Measurements from ENCODE around the gene PIK3IP1.
"Not testable (repeated sequence)": the region's sequence is repeated elsewhere in the genome, so short reads cannot be mapped to it uniquely, and the experiment has no call there.

The PIK3IP1 gene

DNA sequence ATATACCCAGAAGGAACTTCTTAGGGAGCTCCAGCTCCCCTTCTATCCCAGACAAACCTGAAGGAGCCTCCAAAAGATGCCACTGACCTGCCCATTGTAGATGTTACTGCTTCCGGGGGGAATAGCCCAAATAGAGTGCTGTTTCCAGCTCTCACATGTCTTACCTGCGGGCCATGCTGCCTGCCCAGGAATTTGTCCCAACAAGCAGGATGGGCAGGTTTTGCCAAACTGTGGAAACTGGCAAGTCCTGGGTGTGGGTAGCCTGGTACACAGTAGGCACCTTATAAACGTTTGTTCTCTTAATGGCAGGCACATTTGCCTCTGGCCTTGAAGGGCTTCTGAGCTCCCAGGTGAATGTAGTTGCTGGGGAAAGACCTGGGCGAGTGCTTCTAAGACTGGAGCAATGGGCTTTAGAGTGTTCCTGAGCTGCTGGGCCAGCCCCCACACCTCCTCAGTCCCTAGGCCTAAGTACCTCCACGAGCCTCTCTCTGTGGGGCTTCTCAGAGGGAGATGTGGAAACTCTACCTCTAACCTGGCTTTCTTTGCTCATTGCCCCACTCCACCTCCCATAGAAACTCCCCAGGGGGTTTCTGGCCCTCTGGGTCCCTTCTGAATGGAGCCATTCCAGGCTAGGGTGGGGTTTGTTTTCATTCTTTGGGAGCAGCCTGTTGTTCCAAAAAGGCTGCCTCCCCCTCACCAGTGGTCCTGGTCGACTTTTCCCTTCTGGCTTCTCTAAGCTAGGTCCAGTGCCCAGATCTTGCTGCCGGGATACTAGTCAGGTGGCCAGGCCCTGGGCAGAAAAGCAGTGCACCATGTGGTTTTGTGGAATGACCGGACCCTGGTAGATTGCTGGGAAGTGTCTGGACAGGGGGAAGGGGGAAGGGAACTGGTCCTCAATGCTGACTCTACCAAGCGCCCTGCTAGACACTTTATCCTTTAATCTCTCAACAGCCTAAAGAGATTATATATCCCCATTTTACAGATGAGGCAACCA, 43.0 kb downstream of the PIK3IP1 start:
- no peak for DNase-seq

DNA sequence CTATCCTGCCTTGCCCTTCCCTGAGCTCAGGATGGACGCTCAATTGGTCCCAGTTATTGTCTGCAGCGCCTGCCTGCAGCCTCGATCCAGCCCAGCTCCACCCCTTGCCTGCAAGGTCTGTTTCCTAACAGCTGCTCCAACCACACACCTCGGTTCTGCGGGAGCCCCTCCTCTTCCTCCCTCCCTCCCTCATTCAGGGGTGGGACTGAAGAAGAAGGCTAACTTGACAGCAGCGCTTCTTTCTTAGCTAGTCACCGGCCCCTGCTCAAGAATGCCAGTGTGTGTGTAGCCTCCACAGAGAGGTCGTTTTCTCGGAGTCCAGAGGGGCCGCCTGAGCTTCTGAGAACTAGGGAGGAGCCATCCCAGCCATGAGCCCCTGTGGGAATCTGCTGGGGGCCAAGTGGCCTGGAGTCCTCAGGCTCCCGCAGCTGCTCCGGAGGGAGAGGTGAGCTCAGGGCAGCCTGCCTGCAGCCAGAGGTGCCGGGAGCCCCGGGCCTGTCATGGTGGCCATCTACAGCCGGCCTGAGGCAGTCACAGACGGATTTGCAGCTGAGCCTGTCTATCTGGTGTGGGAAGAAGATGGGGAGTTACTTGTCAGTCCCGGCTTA, 44.0 kb downstream of the PIK3IP1 start:
- peak; percentile 55 for DNase-seq

DNA sequence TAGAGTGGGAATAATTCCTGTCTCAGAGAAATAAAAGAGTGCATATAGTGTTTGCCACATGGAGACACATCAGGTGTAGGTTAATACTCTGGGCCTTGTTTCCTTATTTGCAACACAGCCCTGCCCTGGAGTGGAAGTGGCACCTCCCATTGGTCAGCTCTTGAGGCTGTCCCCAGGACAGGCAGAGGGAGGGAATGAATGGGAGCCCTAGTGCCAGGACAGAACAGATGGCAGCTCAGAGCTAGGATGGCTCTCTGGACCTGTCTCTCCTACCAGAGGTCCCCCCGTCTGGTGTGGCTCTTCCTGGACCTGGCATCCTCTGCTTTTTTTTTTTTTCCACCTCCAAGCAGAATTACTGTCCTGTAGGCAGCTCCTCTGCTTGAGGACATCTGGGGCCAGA, 44.6 kb downstream of the PIK3IP1 start:
- no peak for DNase-seq

DNA sequence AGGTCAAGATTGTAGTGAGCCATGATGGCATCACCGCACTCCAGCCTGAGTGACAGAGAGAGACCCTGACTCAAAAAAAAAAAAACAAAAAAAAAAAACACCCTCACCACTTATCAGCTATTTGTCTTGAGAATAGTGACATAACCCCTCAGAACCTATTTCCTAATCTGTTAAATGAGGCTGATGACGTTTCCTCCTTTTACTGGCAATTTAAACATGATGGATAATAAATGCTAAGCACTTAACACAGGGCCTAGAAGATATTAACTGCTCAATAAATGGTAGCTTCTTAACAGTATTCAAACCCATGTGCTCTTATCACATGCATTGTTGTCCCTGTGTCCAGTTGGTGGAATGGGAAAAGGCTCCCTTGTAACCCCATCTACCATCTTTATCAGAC, 45.6 kb downstream of the PIK3IP1 start:
- no peak for DNase-seq

DNA sequence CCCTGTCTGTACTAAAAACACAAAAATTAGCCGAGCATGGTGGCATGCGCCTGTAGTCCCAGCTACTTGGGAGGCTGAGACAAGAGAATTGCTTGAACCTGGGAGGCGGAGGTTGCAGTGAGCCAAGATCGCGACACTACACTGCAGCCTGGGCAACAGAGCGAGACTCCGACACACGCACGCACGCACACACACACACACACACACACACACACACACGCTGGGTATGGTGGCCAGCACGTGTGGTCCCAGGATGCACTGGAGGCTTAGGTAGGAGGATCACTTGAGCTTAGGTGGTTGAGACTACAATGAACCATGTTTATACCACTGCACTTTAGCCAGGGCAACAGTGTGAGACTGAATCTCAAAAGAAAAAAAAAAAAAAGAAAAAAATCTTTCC, 46.3 kb downstream of the PIK3IP1 start:
- not testable (repeated sequence) for DNase-seq

DNA sequence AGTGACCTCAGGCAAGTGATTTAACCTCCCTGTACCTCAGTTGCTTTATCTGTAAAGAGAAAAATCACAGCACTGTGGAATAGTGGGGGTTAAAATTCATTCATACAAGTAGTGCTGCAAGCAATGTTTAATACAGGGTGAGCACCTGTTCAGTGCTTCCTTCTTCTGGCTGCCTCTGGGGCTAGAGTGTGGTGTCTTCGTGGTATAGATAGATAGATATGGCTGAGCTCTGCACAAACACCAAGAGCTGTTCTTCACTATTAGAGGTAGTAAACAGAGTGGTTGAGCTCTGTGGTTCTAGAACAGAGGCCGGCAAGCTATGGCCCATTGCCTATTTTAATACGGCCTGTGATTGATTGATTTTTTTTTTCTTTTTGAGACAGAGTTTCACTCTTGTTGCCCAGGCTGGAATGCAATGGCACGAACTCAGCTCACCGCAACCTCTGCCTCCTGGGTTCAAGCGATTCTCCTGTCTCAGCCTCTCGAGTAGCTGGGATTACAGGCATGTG, 47.3 kb downstream of the PIK3IP1 start:
- no peak for DNase-seq

DNA sequence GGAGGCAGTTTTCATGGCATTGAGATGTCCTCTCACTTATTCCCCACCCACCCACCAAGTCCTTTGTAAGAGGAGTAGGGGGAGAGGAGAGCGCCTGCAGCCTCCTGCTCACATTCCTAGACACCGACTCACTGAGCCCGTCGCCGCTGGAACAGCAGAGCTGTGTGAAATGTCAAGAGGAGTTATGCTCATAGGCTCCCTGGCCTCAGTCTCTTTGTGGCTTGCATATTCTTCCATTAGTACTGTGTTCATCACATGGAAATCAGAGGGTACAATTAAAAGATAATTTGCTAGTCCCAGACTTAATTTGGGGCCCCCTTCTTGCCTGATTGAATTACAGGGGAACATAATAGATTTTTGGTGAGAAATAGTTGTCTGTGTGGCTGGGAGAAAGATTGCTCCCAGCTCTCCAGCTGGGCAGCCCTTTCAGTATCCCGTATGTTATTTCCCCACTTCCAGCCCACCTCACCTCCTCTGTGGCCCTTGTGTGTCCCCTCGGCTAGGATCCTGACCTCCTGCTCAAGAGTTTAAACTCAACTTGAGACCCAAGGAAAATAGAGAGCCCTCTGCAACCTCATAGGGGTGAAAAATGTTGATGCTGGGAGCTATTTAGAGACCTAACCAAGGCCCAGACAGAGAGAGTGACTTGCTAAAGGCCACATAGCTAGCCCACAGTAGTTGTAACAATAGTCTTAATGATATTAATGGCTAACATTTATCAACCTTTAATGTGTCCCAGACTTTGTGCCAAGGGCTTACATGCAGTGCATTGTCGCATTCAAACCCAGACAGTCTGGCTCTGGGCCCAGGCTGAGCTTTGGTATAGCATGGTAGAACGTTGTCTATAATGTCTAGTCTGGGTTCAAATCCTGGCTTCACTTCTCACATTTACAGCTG, 48.0 kb downstream of the PIK3IP1 start:
- no peak for DNase-seq

DNA sequence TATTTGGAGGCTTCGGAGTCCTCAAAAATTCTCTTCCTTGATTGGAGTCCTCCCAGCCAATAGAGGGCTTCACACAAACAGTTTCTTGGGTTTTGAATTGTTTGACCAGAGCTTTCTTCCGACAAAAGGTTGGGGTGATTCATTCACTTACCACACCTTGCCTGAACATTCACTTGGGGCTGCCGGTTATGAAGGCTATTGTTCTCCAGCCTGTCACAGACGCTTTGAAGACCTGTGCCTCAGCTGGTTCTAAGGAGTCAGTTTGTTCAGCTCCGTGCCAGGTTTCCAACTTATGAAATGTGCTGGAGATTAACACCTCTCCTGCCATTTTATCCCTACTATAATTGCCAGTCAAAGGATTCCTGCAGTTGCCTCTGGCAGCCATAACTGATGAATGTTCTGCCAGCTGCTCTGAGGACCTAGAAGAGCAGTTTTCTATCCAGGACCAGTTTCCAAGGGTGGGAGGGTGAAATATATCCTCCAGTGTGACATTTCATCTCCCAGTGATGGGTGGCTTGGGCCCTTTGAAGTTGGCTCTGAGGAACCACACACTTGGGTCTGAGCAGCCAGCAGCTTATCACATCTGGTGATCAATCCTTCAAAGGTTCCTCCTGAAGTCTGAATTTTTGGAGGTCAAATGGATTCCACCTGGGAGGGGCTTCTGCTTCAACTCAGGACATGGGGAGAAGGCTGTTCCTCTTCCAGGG, 48.8 kb downstream of the PIK3IP1 start:
- no peak for DNase-seq

DNA sequence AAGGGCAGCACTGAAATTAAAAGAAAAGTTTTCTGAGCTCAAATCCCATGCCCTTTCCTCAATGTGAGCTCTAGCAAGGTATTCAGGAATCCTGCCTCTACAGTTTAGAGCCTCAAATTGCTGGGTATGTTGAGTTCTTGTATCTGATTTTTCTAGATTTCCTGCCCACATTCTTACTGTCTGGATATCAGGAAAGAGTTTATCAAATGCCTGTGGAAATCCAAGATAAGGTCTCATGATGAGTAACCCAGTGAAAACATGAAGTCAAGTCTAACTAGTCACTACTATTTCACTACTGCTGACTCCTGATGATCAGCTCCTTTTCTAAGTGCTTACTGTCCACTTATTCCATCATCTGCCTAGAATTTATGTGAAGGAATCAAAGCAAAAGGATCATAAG, 50.4 kb downstream of the PIK3IP1 start:
- DNase-seq = no peak

DNA sequence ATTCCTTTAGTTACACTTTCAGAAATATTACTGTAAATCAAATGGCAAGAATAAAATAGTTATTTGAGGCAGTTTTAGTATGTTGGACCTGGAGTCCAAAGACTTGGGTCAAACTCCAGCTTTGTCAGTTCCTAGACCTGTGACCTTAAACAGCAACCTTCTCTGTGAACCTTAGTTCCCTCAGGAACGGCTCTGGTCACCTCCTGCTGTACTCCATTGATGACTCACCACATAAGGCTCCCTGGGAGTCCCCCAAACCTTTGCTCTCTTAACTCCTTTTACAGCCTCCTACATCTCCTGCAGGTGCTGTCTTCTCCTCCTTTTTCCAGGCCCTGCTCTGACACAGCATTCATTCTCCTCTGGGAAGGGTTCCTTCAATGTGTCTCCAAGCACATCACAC, 51.1 kb downstream of the PIK3IP1 start:
- no peak for DNase-seq

DNA sequence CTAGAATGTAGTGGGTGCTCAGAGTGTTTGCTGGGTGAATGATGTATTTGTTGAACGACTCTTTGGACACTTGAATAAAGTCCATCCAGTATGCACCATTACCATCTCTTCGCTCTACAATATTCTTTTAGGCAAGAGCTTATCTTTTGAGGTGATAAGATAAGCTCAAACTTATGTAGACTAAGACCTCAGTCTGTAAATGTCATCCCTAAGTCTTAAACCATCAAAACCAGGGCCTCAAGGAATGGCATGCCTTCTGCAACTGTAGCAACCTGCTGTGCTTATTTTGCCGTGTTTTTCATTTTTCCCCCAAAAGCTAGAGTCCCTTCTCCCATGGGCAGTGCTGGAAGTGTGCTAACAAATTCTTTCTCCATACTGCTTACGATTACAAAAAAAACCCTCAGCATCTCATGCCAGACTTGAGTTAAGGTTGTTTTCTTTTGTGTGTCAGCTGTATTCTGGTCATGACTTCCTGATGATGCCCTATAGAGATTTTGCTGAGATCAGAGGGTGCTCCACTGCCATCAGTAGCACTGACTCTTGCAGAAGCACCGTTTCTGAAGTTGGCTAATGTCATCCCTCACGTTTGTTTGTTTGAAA, 52.4 kb downstream of the PIK3IP1 start:
- DNase-seq = no peak

DNA sequence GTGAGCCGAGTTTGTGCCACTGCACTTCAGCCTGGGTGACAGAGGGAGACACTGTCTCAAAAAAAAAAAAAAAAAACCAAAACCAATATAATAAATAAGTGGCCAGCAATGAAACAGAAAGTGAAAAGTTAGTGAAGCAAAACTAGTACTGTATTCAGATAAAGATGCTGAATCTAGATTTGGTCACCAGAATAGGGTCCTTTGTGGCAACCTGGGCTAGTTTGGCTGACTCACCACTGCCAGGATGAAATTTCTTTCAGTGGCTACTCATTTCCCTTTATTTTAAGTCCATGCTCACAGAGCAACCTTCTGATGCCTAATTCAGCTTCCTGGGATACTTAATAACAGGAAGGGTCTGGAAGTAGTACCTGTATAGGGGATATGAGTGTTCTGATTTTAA, 54.2 kb downstream of the PIK3IP1 start:
- no peak for DNase-seq

DNA sequence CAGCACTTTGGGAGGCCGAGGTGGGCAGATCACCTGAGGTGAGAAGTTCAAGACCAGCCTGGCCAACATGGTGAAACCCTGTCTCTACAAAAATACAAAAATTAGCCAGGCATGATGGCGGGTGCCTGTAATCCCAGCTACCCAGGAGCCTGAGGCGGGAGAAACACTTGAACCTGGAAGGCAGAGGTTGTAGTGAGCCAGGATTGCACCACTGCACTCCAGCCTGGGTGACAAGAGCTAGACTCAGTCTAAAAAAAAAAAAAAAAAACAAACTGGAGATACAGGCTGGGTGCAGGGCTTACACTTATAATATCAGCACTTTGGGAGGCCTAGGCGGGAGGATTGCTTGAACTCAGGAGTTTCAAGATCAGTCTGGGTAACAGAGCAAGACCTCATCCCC, 56.2 kb downstream of the PIK3IP1 start:
- not testable (repeated sequence) for DNase-seq

DNA sequence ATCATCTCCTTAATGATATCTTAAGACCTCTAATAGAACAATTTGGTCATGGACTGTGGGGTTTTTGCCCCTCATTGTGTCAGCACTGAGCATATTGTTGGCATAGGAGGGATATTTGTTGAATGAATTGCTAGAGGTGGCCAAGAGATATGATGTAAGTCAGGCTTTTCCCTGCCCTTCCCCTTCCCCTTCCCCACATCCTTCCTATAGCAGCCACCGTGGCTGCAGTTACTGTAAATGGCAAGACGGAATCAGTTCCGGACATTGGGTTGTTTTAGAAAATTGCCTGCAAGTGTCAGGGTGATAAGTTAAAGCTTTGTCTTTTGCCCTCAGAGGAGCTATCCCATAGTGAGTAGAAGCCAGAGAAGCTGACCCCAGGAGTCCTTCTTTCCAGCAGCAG, 57.2 kb downstream of the PIK3IP1 start:
- DNase-seq = no peak

DNA sequence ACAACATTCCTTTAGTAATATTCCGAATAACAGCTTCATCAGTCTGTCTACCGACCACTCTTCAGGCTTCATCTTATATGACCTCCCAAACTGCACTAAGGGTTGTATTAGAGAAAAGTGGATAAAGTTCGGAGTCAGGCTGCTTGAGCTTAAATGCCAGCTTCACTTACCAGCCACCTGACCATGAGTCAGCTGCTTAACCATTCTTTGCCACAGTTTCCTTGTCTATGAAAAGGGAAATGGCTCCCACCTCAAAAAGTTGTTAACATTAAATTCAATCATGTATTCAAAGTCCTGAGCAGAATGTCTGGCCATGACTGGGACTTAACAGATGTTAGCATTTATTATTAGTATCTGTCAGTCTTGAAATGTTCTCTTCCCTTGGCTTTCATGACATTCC, 59.3 kb downstream of the PIK3IP1 start:
- DNase-seq = no peak
